ENCODE results near the gene CREB3L2. TPM values are rescaled to one million over a fixed set of nuclear protein-coding genes. Genes with fewer than 3 reads are reported as not detected.
"Not testable (repeated sequence)": the region's sequence is repeated elsewhere in the genome, so short reads cannot be mapped to it uniquely, and the experiment has no call there.

CREB3L2 gene
- total RNA-seq, 2 experiments from 2014 or later: 14.1 to 15.7 TPM

DNA sequence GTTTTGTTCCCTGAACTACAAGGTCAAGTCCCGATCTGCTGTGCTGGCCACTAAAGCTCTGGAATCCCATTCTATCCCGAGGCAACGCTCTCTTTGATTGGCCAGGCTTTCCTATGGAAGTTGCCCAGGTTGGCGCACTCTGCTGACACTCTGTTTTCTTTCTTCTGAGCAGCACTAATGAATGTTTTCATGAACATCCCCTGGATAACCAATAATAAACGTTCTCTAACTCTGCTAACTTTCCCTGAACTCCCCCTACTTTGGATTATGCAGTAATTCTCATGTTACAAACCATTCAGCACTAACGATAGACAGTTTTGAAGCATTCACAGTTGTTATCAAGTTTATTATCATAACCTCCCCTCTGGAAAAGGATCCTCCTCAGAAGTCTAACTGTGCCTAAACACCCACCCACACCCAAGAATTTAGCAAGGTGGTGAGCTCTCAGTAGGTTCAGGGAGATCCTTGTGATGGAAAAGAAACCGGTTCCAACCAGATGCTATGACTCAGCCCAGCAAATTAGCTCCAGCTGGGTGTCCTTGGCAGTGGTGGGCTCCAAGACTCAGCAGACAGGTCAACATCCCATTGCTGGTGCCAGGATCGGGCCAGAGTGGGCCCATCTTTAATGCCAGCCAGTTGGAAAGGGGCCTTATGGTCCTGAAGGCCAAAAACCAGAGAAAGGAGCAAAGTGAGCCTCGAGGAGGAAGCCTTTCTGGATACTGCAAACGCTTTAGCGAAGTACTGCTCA lies 68.4 kb downstream of the CREB3L2 start:
- no peak overlapping the region for H3K27ac Mint-ChIP-seq
- CTCF ChIA-PET: interaction anchor here (1.1 to 1.4 kb wide), 2 partner anchors 69 to 70 kb away, joined by 3 read pairs; partner anchors contain the start of gene CREB3L2
- H3K4me1 Mint-ChIP-seq (ENCODE audit: low read depth): peaks cover 45% of the 10 kb centered on the region
- DNase-seq: no peak
- peaks cover 3% of the 10 kb centered on the region for H3K36me3 Mint-ChIP-seq (ENCODE audit: low read depth)
- no peaks in the 10 kb centered on the region for H3K9me3 Mint-ChIP-seq
- no peaks in the 10 kb centered on the region for H3K27me3 Mint-ChIP-seq (ENCODE audit: low read depth)
- no peak overlapping the region for H3K4me3 Mint-ChIP-seq
- intact Hi-C loops (cut with micrococcal nuclease): no loop called here

DNA sequence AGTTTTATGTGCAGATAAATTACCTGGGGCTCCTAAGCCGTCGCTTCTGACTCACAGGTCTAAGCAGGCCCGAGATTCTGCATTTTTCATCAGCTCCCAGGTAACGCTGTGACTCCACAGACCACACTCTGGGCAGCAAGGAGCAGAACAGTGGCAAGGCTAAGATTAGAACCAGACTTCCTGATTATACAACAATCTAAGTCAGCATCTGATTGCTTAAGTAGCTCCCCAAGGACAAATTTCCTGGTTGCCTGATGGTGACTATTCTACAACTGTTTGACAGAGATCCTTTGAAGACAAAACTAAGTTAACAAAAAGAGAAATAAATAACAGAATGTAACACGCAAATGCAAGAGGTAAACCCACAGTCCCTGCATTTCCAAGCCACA lies 69.0 kb downstream of the CREB3L2 start:
- intact Hi-C loops (cut with micrococcal nuclease): no loop called here
- no peak for DNase-seq
- H3K27ac Mint-ChIP-seq: no peak overlapping the region
- H3K9me3 Mint-ChIP-seq: no peaks in the 10 kb centered on the region
- H3K36me3 Mint-ChIP-seq (ENCODE audit: low read depth): peaks cover 3% of the 10 kb centered on the region
- H3K27me3 Mint-ChIP-seq (ENCODE audit: low read depth): no peaks in the 10 kb centered on the region
- peaks cover 45% of the 10 kb centered on the region for H3K4me1 Mint-ChIP-seq (ENCODE audit: low read depth)
- H3K4me3 Mint-ChIP-seq: no peak overlapping the region
- CTCF ChIA-PET: no interaction called here

DNA sequence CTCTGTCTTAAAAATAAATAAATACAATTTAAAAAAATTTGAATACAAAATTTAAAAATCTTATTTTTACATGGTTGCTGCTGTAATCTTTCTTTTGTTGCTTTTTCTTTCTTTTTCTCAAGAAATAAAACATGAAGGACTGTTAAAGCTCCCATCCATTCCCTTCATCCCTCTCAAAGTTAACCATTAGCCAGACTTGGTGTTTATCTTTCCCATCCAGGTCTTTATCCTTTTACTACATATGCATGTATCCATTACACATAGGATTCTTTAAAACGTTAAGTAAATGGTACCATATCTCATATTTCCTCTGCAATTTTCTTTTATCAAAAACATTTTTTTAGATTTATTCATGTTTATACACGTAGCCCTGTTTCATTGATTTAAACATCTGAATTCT lies 70.1 kb downstream of the CREB3L2 start:
- Mint-ChIP-seq H3K4me1 (ENCODE audit: low read depth) (peaks cover 45% of the 10 kb centered on the region), H3K36me3 (ENCODE audit: low read depth) (peaks cover 7% of the 10 kb centered on the region), H3K27me3 (ENCODE audit: low read depth) (no peaks in the 10 kb centered on the region), H3K27ac (no peak overlapping the region), H3K9me3 (no peaks in the 10 kb centered on the region), H3K4me3 (no peak overlapping the region)
- no peak for DNase-seq
- intact Hi-C loops (cut with micrococcal nuclease): no loop called here
- CTCF ChIA-PET: interaction anchor here (0.6 kb wide), 1 partner anchor 829 kb away, joined by 3 read pairs; no protein-coding TSS in a partner anchor

DNA sequence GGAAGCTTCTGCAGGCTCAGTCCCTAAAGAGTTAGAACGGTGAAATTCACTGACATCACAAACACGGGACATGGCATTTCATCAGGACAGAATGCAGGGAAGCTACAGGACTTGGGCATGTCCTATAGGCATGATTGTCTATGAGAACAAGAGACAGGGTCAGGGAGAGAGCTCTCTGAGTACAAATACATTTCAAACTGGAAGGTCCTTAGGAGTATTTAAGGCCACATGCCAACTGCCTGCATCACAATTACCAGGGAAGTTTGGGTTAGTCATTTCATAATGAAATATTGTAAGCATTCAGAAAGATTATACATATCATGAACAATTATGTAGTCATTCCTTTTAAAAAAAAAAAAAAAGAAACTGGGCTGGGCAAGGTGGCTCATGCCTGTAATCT lies 71.3 kb downstream of the CREB3L2 start:
- Mint-ChIP-seq H3K36me3 (ENCODE audit: low read depth) (peaks cover 15% of the 10 kb centered on the region), H3K9me3 (no peaks in the 10 kb centered on the region), H3K4me1 (ENCODE audit: low read depth) (peaks cover 37% of the 10 kb centered on the region), H3K27me3 (ENCODE audit: low read depth) (no peaks in the 10 kb centered on the region), H3K27ac (no peak overlapping the region), H3K4me3 (no peak overlapping the region)
- intact Hi-C loops (cut with micrococcal nuclease): no loop called here
- DNase-seq: no peak
- CTCF ChIA-PET: interaction anchor here (1.0 kb wide), 1 partner anchor 71 kb away, joined by 6 read pairs; the partner anchor contains the start of gene CREB3L2

DNA sequence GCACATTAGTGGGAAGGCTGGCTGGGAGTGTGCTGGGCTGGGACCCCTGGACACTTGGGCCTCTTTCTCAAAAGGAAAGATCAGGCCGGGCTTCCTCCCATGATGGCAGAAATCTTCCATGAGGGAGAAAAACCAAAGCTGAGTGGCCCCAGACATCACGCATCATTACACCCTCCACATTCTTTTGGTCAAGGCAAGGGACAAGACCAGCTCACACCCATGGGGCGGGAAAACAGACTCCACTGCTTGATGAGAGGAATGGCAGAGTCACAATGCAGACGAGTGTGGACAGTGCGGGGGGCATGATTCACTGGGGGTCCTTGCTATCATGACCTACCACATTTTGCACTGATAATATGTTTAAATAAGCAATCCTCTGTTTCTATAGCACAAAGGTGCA lies 73.3 kb downstream of the CREB3L2 start:
- no peak for DNase-seq
- H3K27me3 Mint-ChIP-seq (ENCODE audit: low read depth): no peaks in the 10 kb centered on the region
- intact Hi-C loops (cut with micrococcal nuclease): no loop called here
- H3K9me3 Mint-ChIP-seq: no peaks in the 10 kb centered on the region
- H3K27ac Mint-ChIP-seq: no peak overlapping the region
- H3K4me3 Mint-ChIP-seq: no peak overlapping the region
- H3K4me1 Mint-ChIP-seq (ENCODE audit: low read depth): peaks cover 23% of the 10 kb centered on the region
- CTCF ChIA-PET: no interaction called here
- peaks cover 22% of the 10 kb centered on the region for H3K36me3 Mint-ChIP-seq (ENCODE audit: low read depth)

DNA sequence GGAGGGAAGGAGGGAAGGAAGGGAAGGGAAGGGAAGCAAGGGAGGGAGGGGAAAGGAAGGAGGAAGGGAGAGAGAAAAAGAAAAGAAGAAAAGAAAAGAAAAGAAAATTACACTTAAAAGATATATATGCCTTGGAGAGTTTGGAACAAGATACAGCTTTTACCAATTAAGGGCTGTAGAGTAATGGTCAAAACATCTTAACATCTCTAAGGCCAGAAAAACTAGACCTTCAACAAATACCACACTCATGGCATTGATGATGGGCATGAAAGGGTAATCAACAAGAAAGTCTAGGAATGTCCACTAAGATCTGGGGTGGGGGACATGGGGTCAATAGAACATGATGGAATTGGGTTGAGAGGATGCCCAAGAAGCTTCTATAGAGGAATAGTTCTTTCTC lies 74.5 kb downstream of the CREB3L2 start:
- CTCF ChIA-PET: interaction anchor here (0.5 to 0.7 kb wide), 2 partner anchors 86 to 1874 kb away, joined by 3 to 5 read pairs; no protein-coding TSS in a partner anchor
- no peak overlapping the region for H3K27ac Mint-ChIP-seq
- H3K36me3 Mint-ChIP-seq (ENCODE audit: low read depth): peaks cover 22% of the 10 kb centered on the region
- H3K4me3 Mint-ChIP-seq: no peak overlapping the region
- DNase-seq: no peak
- no peaks in the 10 kb centered on the region for H3K27me3 Mint-ChIP-seq (ENCODE audit: low read depth)
- intact Hi-C loops (cut with micrococcal nuclease): no loop called here
- H3K9me3 Mint-ChIP-seq: no peaks in the 10 kb centered on the region
- H3K4me1 Mint-ChIP-seq (ENCODE audit: low read depth): peaks cover 18% of the 10 kb centered on the region

DNA sequence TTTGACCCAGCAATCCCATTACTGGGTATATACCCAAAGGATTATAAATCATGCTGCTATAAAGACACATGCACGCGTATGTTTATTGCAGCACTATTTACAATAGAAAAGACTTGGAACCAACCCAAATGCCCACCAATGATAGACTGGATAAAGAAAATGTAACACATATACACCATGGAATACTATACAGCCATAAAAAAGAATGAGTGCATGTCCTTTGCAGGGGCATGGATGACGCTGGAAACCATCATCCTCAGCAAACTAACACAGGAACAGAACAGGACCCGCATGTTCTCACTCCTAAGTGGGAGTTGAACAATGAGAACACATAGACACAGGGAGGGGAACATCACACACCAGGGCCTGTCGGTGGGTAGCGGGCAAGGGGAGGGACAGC lies 75.7 kb downstream of the CREB3L2 start:
- CTCF ChIA-PET; DNase-seq; intact Hi-C loops (cut with micrococcal nuclease); H3K9me3 Mint-ChIP-seq; H3K4me3 Mint-ChIP-seq; H3K27me3 Mint-ChIP-seq (ENCODE audit: low read depth); H3K27ac Mint-ChIP-seq: not testable (repeated sequence)
- peaks cover 18% of the 10 kb centered on the region for H3K4me1 Mint-ChIP-seq (ENCODE audit: low read depth)
- peaks cover 23% of the 10 kb centered on the region for H3K36me3 Mint-ChIP-seq (ENCODE audit: low read depth)

DNA sequence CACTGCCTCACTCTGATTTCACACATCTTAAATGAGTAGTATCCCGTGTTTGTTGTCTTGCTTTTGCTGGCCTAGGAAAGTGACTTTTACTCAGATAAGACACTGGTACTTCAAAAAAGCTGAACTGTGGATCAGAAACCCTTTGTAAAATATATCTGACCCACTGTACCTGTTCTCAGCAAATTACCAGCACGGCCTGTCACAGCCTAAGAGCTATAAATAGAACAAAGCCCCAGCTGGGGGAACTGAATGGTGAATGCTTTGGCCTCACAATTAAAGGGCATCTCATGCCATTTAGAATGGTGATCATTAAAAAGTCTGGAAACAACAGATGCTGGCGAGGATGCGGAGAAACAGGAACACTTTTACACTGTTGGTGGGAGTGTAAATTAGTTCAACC lies 76.1 kb downstream of the CREB3L2 start:
- Mint-ChIP-seq H3K4me3 (no peak overlapping the region), H3K4me1 (ENCODE audit: low read depth) (peaks cover 20% of the 10 kb centered on the region), H3K9me3 (no peaks in the 10 kb centered on the region), H3K36me3 (ENCODE audit: low read depth) (peaks cover 23% of the 10 kb centered on the region), H3K27me3 (ENCODE audit: low read depth) (no peaks in the 10 kb centered on the region), H3K27ac (no peak overlapping the region)
- CTCF ChIA-PET: interaction anchor here (1.6 kb wide), 1 partner anchor 81 kb away, joined by 4 read pairs; no protein-coding TSS in a partner anchor
- no peak for DNase-seq
- intact Hi-C loops (cut with micrococcal nuclease): no loop called here

DNA sequence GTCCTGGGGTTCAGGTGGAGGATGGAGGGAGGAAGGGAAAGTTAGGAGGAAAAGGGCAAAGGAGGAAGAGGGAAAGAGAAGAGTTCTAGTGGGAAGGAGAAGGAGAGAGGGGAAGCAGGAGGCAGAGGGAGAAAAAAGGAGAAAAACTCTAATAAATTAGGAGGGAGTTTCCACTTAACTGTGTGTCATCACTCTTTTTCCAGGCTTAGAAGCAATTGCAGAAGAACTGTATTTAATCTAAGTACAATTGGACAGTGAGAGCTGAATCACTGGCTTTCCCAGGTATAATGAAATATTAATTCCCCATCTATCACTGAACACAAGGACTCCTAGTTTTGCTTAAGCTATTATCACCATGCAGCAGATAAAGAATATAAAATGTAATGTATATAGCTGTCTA lies 76.8 kb downstream of the CREB3L2 start:
- no peak overlapping the region for H3K4me3 Mint-ChIP-seq
- CTCF ChIA-PET: interaction anchor here (1.6 kb wide), 1 partner anchor 82 kb away, joined by 4 read pairs; no protein-coding TSS in a partner anchor
- no peaks in the 10 kb centered on the region for H3K27me3 Mint-ChIP-seq (ENCODE audit: low read depth)
- peaks cover 17% of the 10 kb centered on the region for H3K4me1 Mint-ChIP-seq (ENCODE audit: low read depth)
- no peaks in the 10 kb centered on the region for H3K9me3 Mint-ChIP-seq
- DNase-seq: no peak
- H3K27ac Mint-ChIP-seq: no peak overlapping the region
- intact Hi-C loops (cut with micrococcal nuclease): no loop called here
- H3K36me3 Mint-ChIP-seq (ENCODE audit: low read depth): peaks cover 23% of the 10 kb centered on the region

DNA sequence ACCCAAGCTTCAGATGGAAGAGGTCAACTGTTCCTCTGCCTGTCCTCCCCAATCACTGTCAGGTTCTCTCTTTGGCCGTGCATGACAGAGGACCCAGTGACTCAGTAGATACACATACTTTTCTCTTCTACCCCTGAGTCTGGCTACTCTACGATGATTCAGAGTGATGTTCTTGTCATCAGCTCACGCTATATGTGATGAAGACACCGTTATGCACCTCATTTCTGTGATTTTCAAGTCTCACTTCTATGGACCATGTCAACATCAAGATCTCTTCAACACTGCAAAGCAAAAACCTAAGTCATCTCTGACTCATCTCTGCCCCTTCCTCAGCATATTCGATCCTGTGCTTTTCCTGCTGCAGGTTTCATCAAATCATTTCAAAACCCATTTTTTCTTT lies 78.5 kb downstream of the CREB3L2 start:
- Mint-ChIP-seq H3K27ac (no peak overlapping the region), H3K27me3 (ENCODE audit: low read depth) (no peaks in the 10 kb centered on the region), H3K4me1 (ENCODE audit: low read depth) (peaks cover 17% of the 10 kb centered on the region), H3K4me3 (no peak overlapping the region), H3K36me3 (ENCODE audit: low read depth) (peaks cover 24% of the 10 kb centered on the region), H3K9me3 (no peaks in the 10 kb centered on the region)
- intact Hi-C loops (cut with micrococcal nuclease): no loop called here
- CTCF ChIA-PET: no interaction called here
- no peak for DNase-seq

DNA sequence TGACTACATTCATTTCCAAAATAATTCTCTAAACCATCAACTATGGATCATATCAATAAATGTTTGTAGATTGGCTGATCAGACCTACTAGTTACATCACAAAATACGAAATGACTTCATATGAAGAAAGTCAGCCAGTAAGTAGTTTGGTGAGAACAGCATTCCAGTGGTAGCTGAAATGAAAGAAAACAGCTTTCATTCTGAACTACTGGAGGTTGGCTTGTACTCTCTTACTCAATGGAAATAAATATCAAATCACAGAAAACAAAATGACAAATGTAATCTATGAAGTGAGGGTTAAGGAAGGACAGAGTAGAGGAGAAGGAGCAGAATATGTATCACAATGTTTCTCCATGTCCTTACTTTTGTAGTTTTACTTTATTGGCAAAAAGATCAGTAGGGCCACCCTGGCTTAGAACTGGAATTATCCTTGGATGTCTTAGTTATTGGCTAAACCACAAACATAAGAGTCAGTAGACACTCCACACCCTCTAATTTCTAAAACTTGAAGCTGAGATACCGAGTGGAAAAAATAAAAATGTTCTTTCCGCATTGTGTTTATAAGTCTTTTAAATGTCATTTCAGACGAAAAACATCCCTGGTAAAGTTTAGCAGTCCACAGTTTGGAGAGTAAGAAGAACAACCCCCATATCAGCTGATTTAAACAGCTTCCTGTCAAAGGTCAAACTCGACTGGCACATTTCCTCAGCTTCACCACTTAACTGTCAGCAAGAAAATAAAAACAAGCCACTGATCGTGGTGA lies 81.1 kb downstream of the CREB3L2 start:
- Mint-ChIP-seq H3K4me1 (ENCODE audit: low read depth) (peaks cover 17% of the 10 kb centered on the region), H3K27ac (no peak overlapping the region), H3K4me3 (no peak overlapping the region), H3K36me3 (ENCODE audit: low read depth) (peaks cover 14% of the 10 kb centered on the region), H3K9me3 (no peaks in the 10 kb centered on the region), H3K27me3 (ENCODE audit: low read depth) (no peaks in the 10 kb centered on the region)
- no peak for DNase-seq
- intact Hi-C loops (cut with micrococcal nuclease): no loop called here
- CTCF ChIA-PET: interaction anchor here (0.6 to 2.3 kb wide), 5 partner anchors 14 to 87 kb away, joined by 3 to 9 read pairs (median 4); partner anchors contain the start of gene CREB3L2

DNA sequence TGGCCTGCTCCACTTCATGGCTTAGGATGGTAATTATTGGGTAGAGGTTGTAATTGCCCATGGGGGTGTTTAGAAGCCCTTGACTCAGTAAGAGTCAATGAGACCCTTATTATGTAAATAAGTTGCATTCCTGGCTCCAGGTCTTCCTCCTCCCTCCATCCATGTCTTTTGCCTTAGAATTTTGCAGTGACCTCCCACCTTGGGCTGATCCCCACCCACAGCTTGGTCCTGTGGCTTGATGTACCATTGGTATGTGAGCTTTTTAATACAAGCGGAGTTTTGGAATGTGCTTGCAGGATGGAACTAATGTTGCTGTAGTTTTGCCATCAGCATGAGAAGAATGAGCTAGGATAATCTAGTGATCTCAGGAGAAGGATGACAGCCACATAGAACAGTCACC lies 81.9 kb downstream of the CREB3L2 start:
- Mint-ChIP-seq H3K4me1 (ENCODE audit: low read depth) (peaks cover 17% of the 10 kb centered on the region), H3K27me3 (ENCODE audit: low read depth) (no peaks in the 10 kb centered on the region), H3K36me3 (ENCODE audit: low read depth) (peaks cover 9% of the 10 kb centered on the region), H3K4me3 (no peak overlapping the region), H3K9me3 (no peaks in the 10 kb centered on the region), H3K27ac (no peak overlapping the region)
- CTCF ChIA-PET: interaction anchor here (1.1 to 2.3 kb wide), 3 partner anchors 15 to 82 kb away, joined by 3 to 9 read pairs (median 7); partner anchors contain the start of gene CREB3L2
- intact Hi-C loops (cut with micrococcal nuclease): no loop called here
- DNase-seq: no peak
